IPS-18a (cell line): ENCODE data around the gene MLEC.

Experiments
- H3K27ac ChIP-seq: one replicate; pipeline ENCODE4 v1.5.1; 2013; ENCODE audit warnings: low read length
- H3K27me3 ChIP-seq: one replicate; pipeline ENCODE4 v1.6.1; 2013; ENCODE audit warnings: mild to moderate bottlenecking, low read length; ENCODE audit not compliant: control insufficient read depth, insufficient read depth
- H3K36me3 ChIP-seq: one replicate; pipeline ENCODE4 v1.6.1; 2013; ENCODE audit warnings: low read depth, low read length; ENCODE audit not compliant: control insufficient read depth
- H3K4me1 ChIP-seq: one replicate; pipeline ENCODE4 v1.6.1; 2013; ENCODE audit warnings: low read depth, low read length; ENCODE audit not compliant: control insufficient read depth
- H3K4me3 ChIP-seq: one replicate; pipeline ENCODE4 v1.5.1; 2013; ENCODE audit warnings: low read length
- H3K9ac ChIP-seq: one replicate; pipeline ENCODE4 v1.6.1; 2013; ENCODE audit warnings: mild to moderate bottlenecking, low read length, moderate library complexity
- H3K9me3 ChIP-seq: one replicate; pipeline ENCODE4 v1.6.1; 2013; ENCODE audit warnings: low read depth, low read length; ENCODE audit not compliant: control insufficient read depth

MLEC gene

GRCh38 chr12:120651821-120652220, 35.1 kb upstream of the MLEC start:
- H3K9ac ChIP-seq: no peak overlapping the region
- peaks cover 3% of the 10 kb centered on the region for H3K4me1 ChIP-seq
- no peaks in the 10 kb centered on the region for H3K36me3 ChIP-seq
- H3K27me3 ChIP-seq: no peaks in the 10 kb centered on the region
- H3K4me3 ChIP-seq: no peak overlapping the region
- H3K9me3 ChIP-seq: no peaks in the 10 kb centered on the region
- no peak overlapping the region for H3K27ac ChIP-seq

DNA sequence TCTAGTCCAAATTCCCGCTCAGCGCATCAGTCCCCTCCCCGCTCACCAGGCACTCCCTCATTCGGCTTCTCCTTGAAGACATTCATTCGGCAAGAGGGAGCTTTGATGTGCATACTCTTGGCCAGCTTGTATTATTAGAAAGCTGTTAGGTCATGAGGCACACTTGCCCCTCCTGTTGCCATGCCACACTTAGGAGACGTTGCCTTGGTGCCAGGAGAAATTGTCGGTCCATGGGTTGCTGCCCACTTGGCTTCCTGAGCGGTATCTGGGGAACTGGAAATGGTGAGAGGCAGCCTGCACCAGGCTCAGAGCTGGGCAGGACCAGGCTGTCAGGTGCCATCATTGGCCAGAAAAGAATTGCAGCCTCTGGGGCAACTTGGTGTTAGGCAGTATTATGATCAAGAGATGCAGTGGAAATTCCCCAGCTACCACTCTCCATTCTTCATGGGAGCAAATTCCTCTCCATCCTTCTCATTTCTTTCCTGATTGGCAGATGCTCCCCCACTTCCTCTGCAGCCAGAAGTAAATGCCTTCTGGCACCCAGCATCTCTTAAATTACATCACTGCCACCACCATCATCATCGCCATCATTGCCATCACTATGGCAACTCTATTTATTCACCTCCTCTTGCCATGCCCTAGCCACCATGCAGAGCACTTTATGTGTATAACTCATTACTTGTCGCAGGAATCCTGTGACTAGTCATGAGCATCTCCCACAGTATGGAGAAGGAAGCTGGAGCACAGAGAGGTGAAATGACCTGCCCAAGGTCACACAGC, 34.1 kb upstream of the MLEC start:
- Histone ChIP-seq H3K36me3 (no peaks in the 10 kb centered on the region), H3K4me3 (no peak overlapping the region), H3K9me3 (no peaks in the 10 kb centered on the region), H3K27ac (no peak overlapping the region), H3K4me1 (peaks cover 3% of the 10 kb centered on the region), H3K9ac (no peak overlapping the region), H3K27me3 (no peaks in the 10 kb centered on the region)

DNA sequence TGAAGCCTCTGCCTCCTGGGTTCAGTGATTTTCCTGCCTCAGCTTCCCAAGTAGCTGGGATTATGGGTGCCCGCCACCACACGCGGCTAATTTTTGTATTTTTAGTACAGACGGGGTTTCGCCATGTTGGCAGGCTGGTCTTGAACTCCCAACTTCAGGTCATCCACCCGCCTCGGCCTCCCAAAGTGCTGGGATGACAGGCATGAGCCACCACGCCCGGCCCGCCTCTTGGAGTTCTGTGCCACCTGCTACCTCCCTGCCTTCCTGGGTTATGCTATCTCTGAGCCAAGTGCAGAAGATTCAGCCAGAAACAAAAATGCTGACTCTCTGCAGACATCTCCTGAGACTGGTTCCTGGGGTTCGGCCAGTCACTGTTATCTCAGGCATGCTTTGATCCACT, 33.3 kb upstream of the MLEC start:
- no peaks in the 10 kb centered on the region for H3K36me3 ChIP-seq
- H3K4me3 ChIP-seq: no peak overlapping the region
- H3K9ac ChIP-seq: no peak overlapping the region
- no peaks in the 10 kb centered on the region for H3K27me3 ChIP-seq
- H3K4me1 ChIP-seq: peaks cover 3% of the 10 kb centered on the region
- H3K27ac ChIP-seq: no peak overlapping the region
- no peaks in the 10 kb centered on the region for H3K9me3 ChIP-seq

- H3K9ac ChIP-seq: no peak overlapping the region
- no peak overlapping the region for H3K4me3 ChIP-seq
- H3K9me3 ChIP-seq: no peaks in the 10 kb centered on the region
- H3K36me3 ChIP-seq: no peaks in the 10 kb centered on the region
- no peaks in the 10 kb centered on the region for H3K27me3 ChIP-seq
- H3K27ac ChIP-seq: no peak overlapping the region
- peaks cover 3% of the 10 kb centered on the region for H3K4me1 ChIP-seq
These were observed 32.3 kb upstream of the MLEC start for GRCh38 chr12:120654656-120655055.

GRCh38 chr12:120656008-120656407, 30.9 kb upstream of the MLEC start:
- no peaks in the 10 kb centered on the region for H3K36me3 ChIP-seq
- H3K9me3 ChIP-seq: no peaks in the 10 kb centered on the region
- H3K27ac ChIP-seq: no peak overlapping the region

GRCh38 chr12:120658286-120659150, 28.4 kb upstream of the MLEC start:
- Histone ChIP-seq H3K4me1 (no peaks in the 10 kb centered on the region), H3K27ac (no peak overlapping the region), H3K4me3 (no peak overlapping the region), H3K9ac (no peak overlapping the region), H3K9me3 (no peaks in the 10 kb centered on the region), H3K27me3 (no peaks in the 10 kb centered on the region), H3K36me3 (no peaks in the 10 kb centered on the region)

More at GRCh38 chr12:120656008-120656407, 30.9 kb upstream of the MLEC start:
- Histone ChIP-seq H3K27me3 (no peaks in the 10 kb centered on the region), H3K4me3 (no peak overlapping the region), H3K4me1 (peaks cover 3% of the 10 kb centered on the region), H3K9ac (no peak overlapping the region)

DNA sequence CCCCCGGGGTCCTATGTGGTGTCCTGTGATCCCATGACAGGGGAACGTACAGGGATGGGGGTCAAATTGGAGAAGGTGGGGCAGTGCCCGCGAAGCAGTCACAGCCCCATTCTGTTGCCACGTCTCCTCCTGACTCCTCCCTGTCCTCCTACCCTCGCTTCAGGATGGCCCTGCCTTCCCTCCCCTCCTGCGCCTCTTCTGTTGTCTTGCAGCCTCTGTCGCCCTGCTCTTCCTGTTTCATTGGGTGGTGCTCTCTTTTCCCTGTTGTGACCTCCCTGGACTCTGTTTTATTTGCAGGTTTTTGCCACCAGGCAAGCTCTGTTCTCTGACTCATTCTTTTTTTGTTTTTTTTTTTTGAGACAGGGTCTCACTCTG, 27.8 kb upstream of the MLEC start:
- H3K4me1 ChIP-seq: no peaks in the 10 kb centered on the region
- H3K36me3 ChIP-seq: no peaks in the 10 kb centered on the region
- H3K9me3 ChIP-seq: no peaks in the 10 kb centered on the region
- H3K9ac ChIP-seq: no peak overlapping the region
- H3K27me3 ChIP-seq: no peaks in the 10 kb centered on the region
- no peak overlapping the region for H3K27ac ChIP-seq
- no peak overlapping the region for H3K4me3 ChIP-seq

- no peak overlapping the region for H3K9ac ChIP-seq
- no peak overlapping the region for H3K4me3 ChIP-seq
- H3K27ac ChIP-seq: no peak overlapping the region
- H3K27me3 ChIP-seq: no peaks in the 10 kb centered on the region
- no peaks in the 10 kb centered on the region for H3K4me1 ChIP-seq
- no peaks in the 10 kb centered on the region for H3K9me3 ChIP-seq
- no peaks in the 10 kb centered on the region for H3K36me3 ChIP-seq
These were observed 25.5 kb upstream of the MLEC start for GRCh38 chr12:120661432-120661831.

DNA sequence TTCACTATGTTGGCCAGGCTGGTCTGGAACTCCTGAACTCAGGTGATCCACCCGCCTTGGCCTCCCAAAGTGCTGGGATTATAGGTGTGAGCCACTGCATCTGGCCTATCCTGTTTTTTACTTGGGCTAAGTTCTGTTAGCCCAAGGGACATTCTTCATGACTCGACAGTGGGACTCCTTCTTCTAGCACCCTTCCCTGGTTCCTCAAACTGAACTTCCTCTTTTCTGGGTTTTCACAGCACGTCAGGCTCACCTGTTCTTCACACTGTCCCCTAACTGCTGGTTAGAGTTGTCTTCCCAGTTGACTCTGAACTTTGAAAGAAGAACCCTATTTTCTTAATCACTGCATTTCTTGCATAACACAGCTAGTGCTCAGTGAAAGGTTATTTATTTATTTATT, 24.1 kb upstream of the MLEC start:
- H3K4me3 ChIP-seq: no peak overlapping the region
- H3K9me3 ChIP-seq: no peaks in the 10 kb centered on the region
- no peaks in the 10 kb centered on the region for H3K36me3 ChIP-seq
- H3K27me3 ChIP-seq: no peaks in the 10 kb centered on the region
- H3K27ac ChIP-seq: no peak overlapping the region
- H3K9ac ChIP-seq: no peak overlapping the region
- no peaks in the 10 kb centered on the region for H3K4me1 ChIP-seq

GRCh38 chr12:120663741-120664140, 23.2 kb upstream of the MLEC start:
- Histone ChIP-seq H3K4me1 (peaks cover 7% of the 10 kb centered on the region), H3K27ac (no peak overlapping the region), H3K9ac (no peak overlapping the region), H3K9me3 (no peaks in the 10 kb centered on the region), H3K4me3 (no peak overlapping the region), H3K27me3 (no peaks in the 10 kb centered on the region), H3K36me3 (no peaks in the 10 kb centered on the region)

GRCh38 chr12:120666571-120667390, 20.2 kb upstream of the MLEC start:
- H3K9me3 ChIP-seq: no peaks in the 10 kb centered on the region
- no peaks in the 10 kb centered on the region for H3K36me3 ChIP-seq
- peaks cover 18% of the 10 kb centered on the region for H3K4me1 ChIP-seq
- no peak overlapping the region for H3K4me3 ChIP-seq
- H3K9ac ChIP-seq: no peak overlapping the region
- no peak overlapping the region for H3K27ac ChIP-seq
- H3K27me3 ChIP-seq: no peaks in the 10 kb centered on the region
